ENCODE measurements around the gene CCL20.

CCL20 gene

DNA sequence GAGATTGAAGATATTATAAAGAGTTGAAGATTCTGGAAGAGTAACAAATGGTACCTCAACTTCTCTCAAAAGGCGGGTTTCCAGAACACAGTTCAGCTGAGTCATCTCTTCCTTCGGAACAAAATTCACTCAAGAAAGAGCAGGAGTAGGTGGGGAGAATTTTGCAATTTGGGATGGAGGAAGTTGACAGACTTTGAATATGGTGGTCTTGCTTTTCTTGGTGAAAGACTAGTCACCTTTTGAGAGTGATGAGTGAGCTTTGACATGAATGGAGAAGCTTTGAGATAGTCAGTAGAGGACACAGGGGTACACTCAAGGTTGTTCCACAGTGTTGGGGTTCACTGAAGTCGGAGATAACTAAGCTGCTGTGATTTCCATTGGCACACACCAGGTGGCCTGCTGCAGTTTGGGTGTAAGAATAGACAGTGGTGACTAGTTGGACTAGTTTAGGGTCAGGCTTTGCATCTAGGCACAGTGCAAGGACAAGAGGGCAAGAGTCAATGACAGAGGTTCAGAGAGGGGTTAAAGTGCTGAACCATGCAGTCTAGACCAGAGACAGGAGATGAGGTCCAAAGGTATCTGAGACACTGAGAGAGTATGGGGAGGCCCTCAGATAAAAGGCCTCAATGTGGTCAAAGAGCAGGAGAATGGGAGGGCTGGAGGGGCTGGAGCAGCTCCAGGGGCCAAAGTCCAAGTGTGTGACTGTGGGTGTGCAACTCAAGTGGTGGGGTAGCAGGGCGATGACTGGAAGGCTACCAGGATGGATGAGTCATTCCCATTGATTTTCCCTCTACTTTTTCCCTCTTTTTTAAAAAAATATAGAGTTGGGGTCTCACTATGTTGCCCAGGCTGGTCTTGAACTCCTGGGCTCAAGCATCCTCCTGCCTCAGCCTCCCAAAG is 7.7 kb downstream of the CCL20 start:
- in situ Hi-C loops (cut with HindIII; ENCODE audit: low sequenced_read_pairs): no loop called here
- H3K4me3 ChIP-seq (ENCODE audit: low read depth, low read length): no peak overlapping the region
- TF ChIP-seq, protein P1, sequence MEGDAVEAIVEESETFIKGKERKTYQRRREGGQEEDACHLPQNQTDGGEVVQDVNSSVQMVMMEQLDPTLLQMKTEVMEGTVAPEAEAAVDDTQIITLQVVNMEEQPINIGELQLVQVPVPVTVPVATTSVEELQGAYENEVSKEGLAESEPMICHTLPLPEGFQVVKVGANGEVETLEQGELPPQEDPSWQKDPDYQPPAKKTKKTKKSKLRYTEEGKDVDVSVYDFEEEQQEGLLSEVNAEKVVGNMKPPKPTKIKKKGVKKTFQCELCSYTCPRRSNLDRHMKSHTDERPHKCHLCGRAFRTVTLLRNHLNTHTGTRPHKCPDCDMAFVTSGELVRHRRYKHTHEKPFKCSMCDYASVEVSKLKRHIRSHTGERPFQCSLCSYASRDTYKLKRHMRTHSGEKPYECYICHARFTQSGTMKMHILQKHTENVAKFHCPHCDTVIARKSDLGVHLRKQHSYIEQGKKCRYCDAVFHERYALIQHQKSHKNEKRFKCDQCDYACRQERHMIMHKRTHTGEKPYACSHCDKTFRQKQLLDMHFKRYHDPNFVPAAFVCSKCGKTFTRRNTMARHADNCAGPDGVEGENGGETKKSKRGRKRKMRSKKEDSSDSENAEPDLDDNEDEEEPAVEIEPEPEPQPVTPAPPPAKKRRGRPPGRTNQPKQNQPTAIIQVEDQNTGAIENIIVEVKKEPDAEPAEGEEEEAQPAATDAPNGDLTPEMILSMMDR (IDR thresholded peaks at IDR 0.05; ENCODE audit: low read depth, low read length, missing control alignments): no peak
- no peak for DNase-seq (ENCODE audit: low read depth)

- in situ Hi-C loops (cut with HindIII; ENCODE audit: low sequenced_read_pairs): no loop called here
- TF ChIP-seq, protein P1 (IDR thresholded peaks at IDR 0.05; ENCODE audit: low read depth, low read length, missing control alignments): no peak
- peak; percentile 73 for DNase-seq (ENCODE audit: low read depth)
- no peak overlapping the region for H3K4me3 ChIP-seq (ENCODE audit: low read depth, low read length)
Observed at GRCh38 chr2:227822416-227823003, 8.9 kb downstream of the CCL20 start.

- no peak overlapping the region for H3K4me3 ChIP-seq (ENCODE audit: low read depth, low read length)
- TF ChIP-seq, protein P1 (IDR thresholded peaks at IDR 0.05; ENCODE audit: low read depth, low read length, missing control alignments): no peak
- DNase-seq (ENCODE audit: low read depth): no peak
- in situ Hi-C loops (cut with HindIII; ENCODE audit: low sequenced_read_pairs): no loop called here
Observed at GRCh38 chr2:227823922-227824321, 10.3 kb downstream of the CCL20 start.

GRCh38 chr2:227824711-227825110 is 11.1 kb downstream of the CCL20 start:
- no peak overlapping the region for H3K4me3 ChIP-seq (ENCODE audit: low read depth, low read length)

DNA sequence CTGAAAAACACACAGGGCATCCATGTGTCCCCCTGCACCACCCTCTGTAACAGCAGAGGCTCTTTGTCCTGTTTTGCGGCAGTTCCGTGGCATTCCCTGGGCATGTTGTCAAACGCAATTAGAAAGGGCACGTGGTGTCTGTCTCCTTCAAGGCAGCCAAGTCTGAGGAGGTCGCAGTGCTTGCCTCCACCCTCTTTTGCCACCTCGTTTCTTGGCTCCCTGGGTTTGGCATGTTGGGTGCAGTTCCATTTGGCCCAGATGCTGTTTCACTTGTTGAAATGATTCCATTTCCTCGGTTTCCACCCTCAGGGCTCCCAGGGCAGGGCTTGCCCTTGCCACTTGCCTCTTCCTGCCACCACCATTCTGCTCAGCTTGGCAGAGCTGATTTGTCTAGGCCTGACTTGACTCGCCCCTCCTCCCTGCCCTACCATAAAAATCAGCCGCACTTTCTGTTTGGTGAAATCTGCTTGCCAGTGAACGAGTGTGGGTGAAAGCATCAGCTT is 12.4 kb downstream of the CCL20 start:
- DNase-seq (ENCODE audit: low read depth): no peak
- in situ Hi-C loops (cut with HindIII; ENCODE audit: low sequenced_read_pairs): no loop called here
- H3K4me3 ChIP-seq (ENCODE audit: low read depth, low read length): no peak overlapping the region
- TF ChIP-seq, protein P1 (IDR thresholded peaks at IDR 0.05; ENCODE audit: low read depth, low read length, missing control alignments): no peak

More at GRCh38 chr2:227824711-227825110, 11.1 kb downstream of the CCL20 start:
- TF ChIP-seq, protein P1 (IDR thresholded peaks at IDR 0.05; ENCODE audit: low read depth, low read length, missing control alignments): no peak
- in situ Hi-C loops (cut with HindIII; ENCODE audit: low sequenced_read_pairs): no loop called here
- no peak for DNase-seq (ENCODE audit: low read depth)

DNA sequence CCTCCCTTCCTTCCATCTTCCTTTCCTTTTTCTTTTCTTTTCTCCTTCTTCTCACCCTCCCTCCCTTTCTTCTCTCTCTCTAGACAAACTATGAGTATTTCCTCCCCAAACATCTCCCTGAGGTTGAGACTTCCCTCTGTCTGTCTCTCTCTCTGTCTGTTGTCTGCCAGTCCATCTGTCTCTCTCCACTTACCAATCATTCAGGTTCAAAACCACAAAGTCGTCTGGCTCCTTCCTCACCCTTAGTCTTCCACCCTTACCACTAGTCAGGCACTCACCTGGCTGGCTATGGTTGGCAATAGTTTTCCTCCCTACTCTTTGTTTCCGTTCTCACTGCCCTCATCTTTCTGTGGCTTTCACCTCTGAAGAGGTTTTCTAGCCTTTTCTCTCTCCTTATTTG is 12.9 kb downstream of the CCL20 start:
- DNase-seq (ENCODE audit: low read depth): no peak
- TF ChIP-seq, protein P1 (IDR thresholded peaks at IDR 0.05; ENCODE audit: low read depth, low read length, missing control alignments): no peak
- no peak overlapping the region for H3K4me3 ChIP-seq (ENCODE audit: low read depth, low read length)
- in situ Hi-C loops (cut with HindIII; ENCODE audit: low sequenced_read_pairs): no loop called here
